HepG2 (cell line): ENCODE data around the gene GNG7. TPM values are rescaled to one million over a fixed set of nuclear protein-coding genes. Genes with fewer than 3 reads are reported as not detected.
A peak's percentile ranks its signal among the peaks of the same experiment; 100 is the strongest.

Experiments
- HIVEP1 ChIP-seq: sonication (generic); formaldehyde crosslinking; IDR thresholded peaks from 2 replicates; pipeline ENCODE4 v1.4.0; 2020; ENCODE audit warnings: mild to moderate bottlenecking, missing genetic modification reagents
- MEIS2 ChIP-seq: sonication (generic); formaldehyde crosslinking; IDR thresholded peaks from 2 replicates; pipeline ENCODE4 v1.9.0; 2021; ENCODE audit warnings: mild to moderate bottlenecking, missing genetic modification reagents
- NR2F2 ChIP-seq: IDR thresholded peaks from 2 replicates; pipeline ENCODE4 v1.6.1; 2012; ENCODE audit warnings: low read depth, inconsistent platforms, borderline replicate concordance
- PPARG ChIP-seq: conservative IDR thresholded peaks from 2 replicates; pipeline ENCODE4 v1.6.1; 2016; ENCODE audit warnings: missing biosample characterization, missing genetic modification reagents
- RBAK ChIP-seq: sonication (generic); formaldehyde crosslinking; IDR thresholded peaks from 2 replicates; pipeline ENCODE4 v1.5.1; 2020; ENCODE audit warnings: mild to moderate bottlenecking, missing genetic modification reagents
- REST ChIP-seq, 2 experiments: IDR thresholded peaks; 2 replicates each; pipeline ENCODE4 v1.6.1; 2011 to 2012; ENCODE audit warnings: low read length in 2 of 2, borderline replicate concordance in 1 of 2, low read depth in 1 of 2, mild to moderate bottlenecking in 1 of 2, moderate library complexity in 1 of 2
- ZMAT3 ChIP-seq: sonication (generic); formaldehyde crosslinking; conservative IDR thresholded peaks from 2 replicates; pipeline ENCODE4 v1.7.0; 2021; ENCODE audit warnings: missing genetic modification reagents
- ZNF264 ChIP-seq: sonication (generic); formaldehyde crosslinking; IDR thresholded peaks from 2 replicates; pipeline ENCODE4 v1.4.0; 2020; ENCODE audit warnings: missing genetic modification reagents
- ZNF296 ChIP-seq: sonication (generic); formaldehyde crosslinking; conservative IDR thresholded peaks from 2 replicates; pipeline ENCODE4 v1.5.0; 2020; ENCODE audit warnings: mild to moderate bottlenecking, missing genetic modification reagents
- ZNF609 ChIP-seq: sonication (generic); formaldehyde crosslinking; IDR thresholded peaks from 2 replicates; pipeline ENCODE4 v1.4.0; 2020; ENCODE audit warnings: mild to moderate bottlenecking, missing genetic modification reagents, borderline replicate concordance
- ZNF646 ChIP-seq: sonication (generic); formaldehyde crosslinking; IDR thresholded peaks from 2 replicates; pipeline ENCODE4 v1.9.0; 2021; ENCODE audit warnings: mild to moderate bottlenecking, missing genetic modification reagents
- ZSCAN29 ChIP-seq: sonication (generic); formaldehyde crosslinking; conservative IDR thresholded peaks from 2 replicates; pipeline ENCODE4 v1.4.0; 2020; ENCODE audit warnings: mild to moderate bottlenecking, missing genetic modification reagents
- polyA plus RNA-seq, 8 experiments: library from polyadenylated mRNA; depleted of rRNA in 3 of 8; stranded (reverse) in 7 of 8; unstranded in 1 of 8; fragments of >200 nt; fragmentation: Illumina TruSeq in 4 of 8; extraction: Trizol in 4 of 8; gene quantifications; 2 replicates each; pipeline versions ENCODE4 v1.2.1 to v1.2.3, GENCODE V29; 2011 to 2016; ENCODE audit warnings: low read depth in 4 of 8, missing spikeins in 1 of 8, mixed read lengths in 1 of 8; ENCODE audit not compliant: insufficient read depth in 1 of 8
- total RNA-seq, 5 experiments: library from RNA; depleted of rRNA; stranded (reverse); fragments of >200 nt; fragmentation: Illumina TruSeq; extraction: Trizol; gene quantifications; 2 replicates each; pipeline ENCODE4 v1.2.3, GENCODE V29; 2016; ENCODE audit warnings: low read depth in 1 of 5

Gene GNG7
- total and polyA plus RNA-seq, 2 of the 13 experiments (the other 11 are each of a cell fraction or from before 2014, with no cell fraction given): 1.4 to 3.3 TPM

- TF ChIP-seq ZNF646 (peak; percentile 42; the same call in 1 of the 2 replicates), HIVEP1 (peak; percentile 77), RBAK (CRISPR knock-in tag) (no peak), PPARG (CRISPR knock-in tag) (0 out of 2 replicates have a peak, but pooled peaks have one; percentile 41), ZNF296 (CRISPR knock-in tag) (no peak), MEIS2 (CRISPR knock-in tag) (peak; percentile 75), REST (IDR thresholded peaks at IDR 0.05; ENCODE audit: borderline replicate concordance in 1 of 2, low read depth in 1 of 2, low read length in 2 of 2) (0 out of 4 replicates have a peak, but pooled peaks of 1 of the 2 experiments have one; percentile 16), ZSCAN29 (CRISPR knock-in tag) (0 out of 2 replicates have a peak, but pooled peaks have one; percentile 13), ZMAT3 (CRISPR knock-in tag) (0 out of 2 replicates have a peak, but pooled peaks have one; percentile 76), NR2F2 (no peak; the same call in 1 of the 2 replicates), ZNF609 (CRISPR knock-in tag) (peak; percentile 37; the same call in 1 of the 2 replicates), ZNF264 (peak; percentile 24; the same call in 1 of the 2 replicates)
These were observed 114.3 kb downstream of the GNG7 start (continued) for GRCh38 chr19:2588081-2588777.
